WTC11 (cell line): ENCODE results near the gene ID2. TPM values are rescaled to one million over a fixed set of nuclear protein-coding genes. Genes with fewer than 3 reads are reported as not detected.
A peak's percentile ranks its signal among the peaks of the same experiment; 100 is the strongest.

Experiments used
- ATAC-seq: fragments of 200-7000 bp; cut with Tn5 transposase; 2 replicates; pipeline ENCODE4 v1.10.0; 2021; ENCODE audit warnings: mild to moderate bottlenecking, moderate library complexity
- CTCF ChIA-PET: fragments of 300-600 bp; sonication (Branson Sonifier 250); formaldehyde crosslinking; loops from one replicate; lab custom pipeline; 2021; ENCODE audit warnings: antibody characterized with exemption; lab: Charles Lee
- POLR2A ChIA-PET: fragments of 350-600 bp; sonication (Branson Sonifier 250); formaldehyde crosslinking; loops from one replicate; lab custom pipeline; 2021; ENCODE audit warnings: antibody characterized with exemption; lab: Charles Lee
- DNase-seq: peaks from one replicate; pipeline ENCODE4 v3.0.0; 2021; ENCODE audit warnings: low spot score
- H3K27ac Mint-ChIP-seq: 2 replicates; pipeline ENCODE4 v1.8.0; 2021; ENCODE audit warnings: mixed read lengths
- H3K27me3 Mint-ChIP-seq: 2 replicates; pipeline ENCODE4 v1.8.0; 2021; ENCODE audit warnings: low read depth, mild to moderate bottlenecking, moderate library complexity, mixed read lengths
- H3K36me3 Mint-ChIP-seq: 2 replicates; pipeline ENCODE4 v1.8.0; 2021; ENCODE audit warnings: mixed read lengths
- H3K4me1 Mint-ChIP-seq: 2 replicates; pipeline ENCODE4 v1.8.0; 2022; ENCODE audit warnings: mixed read lengths
- H3K4me3 Mint-ChIP-seq: 2 replicates; pipeline ENCODE4 v1.8.0; 2021; ENCODE audit warnings: mild to moderate bottlenecking, moderate library complexity, mixed read lengths
- H3K9me3 Mint-ChIP-seq: 2 replicates; pipeline ENCODE4 v1.8.0; 2021; ENCODE audit warnings: mixed read lengths
- ATF1 ChIP-seq: sonication (generic); formaldehyde crosslinking; IDR thresholded peaks from 2 replicates; pipeline ENCODE4 v1.8.1; 2023; ENCODE audit warnings: mild to moderate bottlenecking, moderate library complexity, missing genetic modification reagents
- OVOL2 ChIP-seq: fragments of 250-450 bp; sonication (Bioruptor Pico); IDR thresholded peaks from 2 replicates; pipeline ENCODE4 v1.9.0; 2021; ENCODE audit warnings: mild to moderate bottlenecking, borderline replicate concordance
- RORB ChIP-seq: fragments of 250-450 bp; sonication (Bioruptor Pico); IDR thresholded peaks from 2 replicates; pipeline ENCODE4 v1.9.0; 2021; ENCODE audit warnings: mild to moderate bottlenecking
- SP1 ChIP-seq: sonication (generic); formaldehyde crosslinking; conservative IDR thresholded peaks from 2 replicates; pipeline ENCODE4 v1.8.1; 2022; ENCODE audit warnings: missing genetic modification reagents
- ZNF396 ChIP-seq: fragments of 250-450 bp; sonication (Bioruptor Pico); IDR thresholded peaks from 2 replicates; pipeline ENCODE4 v1.8.0; 2021; ENCODE audit warnings: mild to moderate bottlenecking, moderate library complexity, borderline replicate concordance
- total RNA-seq: library from RNA; stranded (reverse); gene quantifications from 3 replicates; pipeline ENCODE4 v1.2.3, GENCODE V29; 2021
- TF ChIP-seq, protein P1 (sequence below): sonication (generic); formaldehyde crosslinking; conservative IDR thresholded peaks from 2 replicates; pipeline ENCODE4 v1.8.1; 2022; ENCODE audit warnings: mild to moderate bottlenecking, missing genetic modification reagents
- TF ChIP-seq, protein P2 (sequence below): fragments of 250-450 bp; sonication (Bioruptor Pico); IDR thresholded peaks from 2 replicates; pipeline ENCODE4 v1.9.0; 2021; ENCODE audit warnings: mild to moderate bottlenecking
- TF ChIP-seq, protein P3 (sequence below): fragments of 250-450 bp; sonication (Bioruptor Pico); conservative IDR thresholded peaks from 2 replicates; pipeline ENCODE4 v1.9.0; 2021; ENCODE audit warnings: mild to moderate bottlenecking
- TF ChIP-seq, protein P4 (sequence below): sonication (generic); formaldehyde crosslinking; IDR thresholded peaks from 2 replicates; pipeline ENCODE4 v1.8.1; 2023; ENCODE audit warnings: mild to moderate bottlenecking, missing genetic modification reagents, borderline replicate concordance
- TF ChIP-seq, protein P5 (sequence below): sonication (generic); formaldehyde crosslinking; IDR thresholded peaks from 2 replicates; pipeline ENCODE4 v1.8.1; 2023; ENCODE audit warnings: mild to moderate bottlenecking, missing genetic modification reagents
- TF ChIP-seq, protein P6 (sequence below): sonication (generic); formaldehyde crosslinking; IDR thresholded peaks from 2 replicates; pipeline ENCODE4 v1.8.1; 2022; ENCODE audit warnings: low read depth, mild to moderate bottlenecking, moderate library complexity, missing genetic modification reagents, borderline replicate concordance
- TF ChIP-seq, protein P7 (sequence below): sonication (generic); formaldehyde crosslinking; IDR thresholded peaks from 2 replicates; pipeline ENCODE4 v1.8.1; 2022; ENCODE audit warnings: mild to moderate bottlenecking, moderate library complexity, missing genetic modification reagents
- TF ChIP-seq, protein P8 (sequence below): sonication (generic); formaldehyde crosslinking; IDR thresholded peaks from 2 replicates; pipeline ENCODE4 v1.8.0; 2022; ENCODE audit warnings: mild to moderate bottlenecking, missing genetic modification reagents

Gene ID2
- total RNA-seq, 1 experiment from 2014 or later = 38.6 TPM

DNA sequence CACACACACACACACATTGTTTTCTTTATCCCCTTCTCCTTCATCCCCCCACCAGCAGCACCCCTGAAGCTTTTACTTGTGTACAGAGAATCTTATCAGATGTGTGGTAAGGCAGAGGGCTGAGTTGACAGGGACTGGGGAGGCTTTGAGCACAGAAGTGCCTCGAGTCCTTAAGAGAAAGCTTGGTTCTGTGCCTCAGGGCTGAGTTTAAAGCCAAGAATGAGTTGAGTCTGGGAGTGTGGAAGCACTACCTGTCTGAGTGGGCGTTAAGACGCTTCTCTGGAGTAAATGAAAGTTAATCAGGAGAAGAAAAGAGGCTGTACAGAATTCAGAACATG, 2.7 kb downstream of the ID2 start:
- peaks cover 30% of the 10 kb centered on the region for H3K27me3 Mint-ChIP-seq
- H3K9me3 Mint-ChIP-seq = no peaks in the 10 kb centered on the region
- ChIA-PET CTCF (interaction anchor here (0.6 to 1.6 kb wide), 4 partner anchors 9 to 1251 kb away, joined by 3 to 8 read pairs (median 6); no protein-coding TSS in a partner anchor), POLR2A (interaction anchor here (0.6 to 1.3 kb wide), 3 partner anchors 100 to 806 kb away, joined by 3 to 6 read pairs (median 3); no protein-coding TSS in a partner anchor)
- peak overlapping the region; percentile 94 for H3K4me3 Mint-ChIP-seq
- no peak for ATAC-seq
- TF ChIP-seq, protein P1, sequence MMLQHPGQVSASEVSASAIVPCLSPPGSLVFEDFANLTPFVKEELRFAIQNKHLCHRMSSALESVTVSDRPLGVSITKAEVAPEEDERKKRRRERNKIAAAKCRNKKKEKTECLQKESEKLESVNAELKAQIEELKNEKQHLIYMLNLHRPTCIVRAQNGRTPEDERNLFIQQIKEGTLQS (CRISPR knock-in tag) = no peak
- TF ChIP-seq SP1 = no peak
- TF ChIP-seq, protein P2, sequence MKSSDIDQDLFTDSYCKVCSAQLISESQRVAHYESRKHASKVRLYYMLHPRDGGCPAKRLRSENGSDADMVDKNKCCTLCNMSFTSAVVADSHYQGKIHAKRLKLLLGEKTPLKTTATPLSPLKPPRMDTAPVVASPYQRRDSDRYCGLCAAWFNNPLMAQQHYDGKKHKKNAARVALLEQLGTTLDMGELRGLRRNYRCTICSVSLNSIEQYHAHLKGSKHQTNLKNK (CRISPR knock-in tag) = peak; percentile 78; the same call in 1 of the 2 replicates
- TF ChIP-seq, protein P3, sequence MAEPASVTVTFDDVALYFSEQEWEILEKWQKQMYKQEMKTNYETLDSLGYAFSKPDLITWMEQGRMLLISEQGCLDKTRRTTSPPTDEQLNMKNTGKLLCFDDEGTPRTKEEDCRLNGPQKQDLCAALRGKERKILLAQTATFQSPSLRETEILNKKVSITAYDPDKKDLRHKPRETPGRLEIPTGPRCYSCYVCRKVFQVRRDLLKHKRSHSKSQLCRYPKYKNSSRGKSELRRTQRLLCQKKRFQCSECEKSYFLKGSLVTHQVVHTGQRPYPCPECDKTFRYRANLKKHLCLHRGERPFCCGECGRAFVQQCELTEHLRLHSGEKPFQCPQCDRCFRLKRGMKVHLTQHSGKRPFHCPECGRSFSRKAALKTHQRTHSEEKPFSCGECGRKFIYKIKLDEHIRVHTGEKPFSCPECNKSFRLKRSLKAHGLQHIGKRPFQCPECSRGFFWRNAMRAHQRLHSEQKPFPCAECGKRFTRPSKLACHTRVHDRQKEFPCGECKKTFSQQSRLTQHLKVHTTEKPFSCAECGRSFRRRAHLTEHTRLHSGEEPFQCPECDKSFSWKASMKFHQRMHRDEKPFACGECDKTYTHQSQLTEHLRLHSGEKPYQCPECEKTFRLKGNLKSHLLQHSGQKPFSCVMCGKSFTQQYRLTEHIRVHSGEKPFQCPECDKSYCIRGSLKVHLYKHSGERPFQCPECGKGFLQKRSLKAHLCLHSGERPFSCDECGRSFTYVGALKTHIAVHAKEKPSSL (CRISPR knock-in tag) = no peak
- TF ChIP-seq, protein P4, sequence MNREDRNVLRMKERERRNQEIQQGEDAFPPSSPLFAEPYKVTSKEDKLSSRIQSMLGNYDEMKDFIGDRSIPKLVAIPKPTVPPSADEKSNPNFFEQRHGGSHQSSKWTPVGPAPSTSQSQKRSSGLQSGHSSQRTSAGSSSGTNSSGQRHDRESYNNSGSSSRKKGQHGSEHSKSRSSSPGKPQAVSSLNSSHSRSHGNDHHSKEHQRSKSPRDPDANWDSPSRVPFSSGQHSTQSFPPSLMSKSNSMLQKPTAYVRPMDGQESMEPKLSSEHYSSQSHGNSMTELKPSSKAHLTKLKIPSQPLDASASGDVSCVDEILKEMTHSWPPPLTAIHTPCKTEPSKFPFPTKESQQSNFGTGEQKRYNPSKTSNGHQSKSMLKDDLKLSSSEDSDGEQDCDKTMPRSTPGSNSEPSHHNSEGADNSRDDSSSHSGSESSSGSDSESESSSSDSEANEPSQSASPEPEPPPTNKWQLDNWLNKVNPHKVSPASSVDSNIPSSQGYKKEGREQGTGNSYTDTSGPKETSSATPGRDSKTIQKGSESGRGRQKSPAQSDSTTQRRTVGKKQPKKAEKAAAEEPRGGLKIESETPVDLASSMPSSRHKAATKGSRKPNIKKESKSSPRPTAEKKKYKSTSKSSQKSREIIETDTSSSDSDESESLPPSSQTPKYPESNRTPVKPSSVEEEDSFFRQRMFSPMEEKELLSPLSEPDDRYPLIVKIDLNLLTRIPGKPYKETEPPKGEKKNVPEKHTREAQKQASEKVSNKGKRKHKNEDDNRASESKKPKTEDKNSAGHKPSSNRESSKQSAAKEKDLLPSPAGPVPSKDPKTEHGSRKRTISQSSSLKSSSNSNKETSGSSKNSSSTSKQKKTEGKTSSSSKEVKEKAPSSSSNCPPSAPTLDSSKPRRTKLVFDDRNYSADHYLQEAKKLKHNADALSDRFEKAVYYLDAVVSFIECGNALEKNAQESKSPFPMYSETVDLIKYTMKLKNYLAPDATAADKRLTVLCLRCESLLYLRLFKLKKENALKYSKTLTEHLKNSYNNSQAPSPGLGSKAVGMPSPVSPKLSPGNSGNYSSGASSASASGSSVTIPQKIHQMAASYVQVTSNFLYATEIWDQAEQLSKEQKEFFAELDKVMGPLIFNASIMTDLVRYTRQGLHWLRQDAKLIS = no peak
- TF ChIP-seq, protein P5, sequence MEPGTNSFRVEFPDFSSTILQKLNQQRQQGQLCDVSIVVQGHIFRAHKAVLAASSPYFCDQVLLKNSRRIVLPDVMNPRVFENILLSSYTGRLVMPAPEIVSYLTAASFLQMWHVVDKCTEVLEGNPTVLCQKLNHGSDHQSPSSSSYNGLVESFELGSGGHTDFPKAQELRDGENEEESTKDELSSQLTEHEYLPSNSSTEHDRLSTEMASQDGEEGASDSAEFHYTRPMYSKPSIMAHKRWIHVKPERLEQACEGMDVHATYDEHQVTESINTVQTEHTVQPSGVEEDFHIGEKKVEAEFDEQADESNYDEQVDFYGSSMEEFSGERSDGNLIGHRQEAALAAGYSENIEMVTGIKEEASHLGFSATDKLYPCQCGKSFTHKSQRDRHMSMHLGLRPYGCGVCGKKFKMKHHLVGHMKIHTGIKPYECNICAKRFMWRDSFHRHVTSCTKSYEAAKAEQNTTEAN (CRISPR knock-in tag) = no peak
- TF ChIP-seq, protein P6, sequence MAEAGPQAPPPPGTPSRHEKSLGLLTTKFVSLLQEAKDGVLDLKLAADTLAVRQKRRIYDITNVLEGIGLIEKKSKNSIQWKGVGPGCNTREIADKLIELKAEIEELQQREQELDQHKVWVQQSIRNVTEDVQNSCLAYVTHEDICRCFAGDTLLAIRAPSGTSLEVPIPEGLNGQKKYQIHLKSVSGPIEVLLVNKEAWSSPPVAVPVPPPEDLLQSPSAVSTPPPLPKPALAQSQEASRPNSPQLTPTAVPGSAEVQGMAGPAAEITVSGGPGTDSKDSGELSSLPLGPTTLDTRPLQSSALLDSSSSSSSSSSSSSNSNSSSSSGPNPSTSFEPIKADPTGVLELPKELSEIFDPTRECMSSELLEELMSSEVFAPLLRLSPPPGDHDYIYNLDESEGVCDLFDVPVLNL = no peak
- TF ChIP-seq, protein P7, sequence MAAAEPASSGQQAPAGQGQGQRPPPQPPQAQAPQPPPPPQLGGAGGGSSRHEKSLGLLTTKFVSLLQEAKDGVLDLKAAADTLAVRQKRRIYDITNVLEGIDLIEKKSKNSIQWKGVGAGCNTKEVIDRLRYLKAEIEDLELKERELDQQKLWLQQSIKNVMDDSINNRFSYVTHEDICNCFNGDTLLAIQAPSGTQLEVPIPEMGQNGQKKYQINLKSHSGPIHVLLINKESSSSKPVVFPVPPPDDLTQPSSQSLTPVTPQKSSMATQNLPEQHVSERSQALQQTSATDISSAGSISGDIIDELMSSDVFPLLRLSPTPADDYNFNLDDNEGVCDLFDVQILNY = no peak
- TF ChIP-seq RORB (CRISPR knock-in tag) = 0 out of 2 replicates have a peak, but pooled peaks have one; percentile 10
- H3K27ac Mint-ChIP-seq = no peak overlapping the region; the same call in 1 of the 2 replicates
- peaks cover 17% of the 10 kb centered on the region for H3K36me3 Mint-ChIP-seq
- DNase-seq = no peak
- H3K4me1 Mint-ChIP-seq = peaks cover 37% of the 10 kb centered on the region

DNA sequence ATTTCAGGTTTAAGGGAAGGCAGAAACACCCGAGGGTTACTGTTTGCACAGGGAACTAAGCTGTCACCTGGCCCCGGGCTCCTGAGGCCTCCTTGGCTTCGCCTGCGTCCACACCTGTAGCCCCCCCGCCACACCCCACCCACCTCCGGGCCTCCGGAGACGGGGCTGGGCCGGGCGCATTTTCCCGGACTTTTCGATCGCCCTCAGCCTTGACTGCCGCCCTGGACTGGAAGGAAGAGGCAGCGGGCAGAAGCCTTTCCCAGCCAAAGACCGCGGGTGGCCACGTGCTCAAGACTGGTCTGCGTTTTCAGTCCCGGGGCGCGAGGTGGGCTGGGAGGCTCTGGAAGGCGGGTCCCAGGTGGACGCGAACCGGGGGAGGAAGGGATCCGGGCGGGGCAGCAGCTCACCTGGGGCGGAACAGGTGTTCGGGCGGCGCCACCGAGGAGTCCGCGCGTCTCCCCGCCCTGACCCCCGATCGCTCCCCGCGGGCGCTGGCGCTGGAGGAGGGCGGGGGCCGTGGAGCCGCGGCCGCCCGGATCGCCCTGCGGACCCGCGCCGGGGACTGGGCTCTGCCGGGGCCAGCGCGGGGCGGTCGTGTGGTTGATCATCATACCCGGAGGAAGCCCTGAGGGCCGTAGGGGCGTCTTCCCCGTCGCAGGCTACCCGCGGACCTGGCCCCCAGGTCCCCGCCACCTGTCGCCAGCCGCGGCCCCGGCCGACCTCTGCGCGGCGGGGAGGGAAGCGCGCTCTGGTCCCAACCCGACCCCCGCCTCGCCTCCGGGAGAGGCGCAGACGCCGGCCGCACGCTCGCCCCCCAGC, 3.2 kb downstream of the ID2 start:
- ChIA-PET CTCF (interaction anchor here (0.6 to 1.6 kb wide), 4 partner anchors 8 to 1252 kb away, joined by 3 to 8 read pairs (median 6); no protein-coding TSS in a partner anchor), POLR2A (interaction anchor here (0.6 to 1.3 kb wide), 3 partner anchors 101 to 806 kb away, joined by 3 to 6 read pairs (median 3); no protein-coding TSS in a partner anchor)
- peak; percentile 72 for DNase-seq
- peaks cover 31% of the 10 kb centered on the region for H3K4me1 Mint-ChIP-seq
- peaks cover 17% of the 10 kb centered on the region for H3K36me3 Mint-ChIP-seq
- peak; percentile 6 for ATAC-seq
- peak overlapping the region; percentile 94 for H3K4me3 Mint-ChIP-seq
- peaks cover 24% of the 10 kb centered on the region for H3K27me3 Mint-ChIP-seq
- no peaks in the 10 kb centered on the region for H3K9me3 Mint-ChIP-seq
- no peak overlapping the region for H3K27ac Mint-ChIP-seq
- TF ChIP-seq, protein P1 (CRISPR knock-in tag) = no peak
- TF ChIP-seq, protein P8, sequence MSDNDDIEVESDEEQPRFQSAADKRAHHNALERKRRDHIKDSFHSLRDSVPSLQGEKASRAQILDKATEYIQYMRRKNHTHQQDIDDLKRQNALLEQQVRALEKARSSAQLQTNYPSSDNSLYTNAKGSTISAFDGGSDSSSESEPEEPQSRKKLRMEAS (CRISPR knock-in tag) = peak; percentile 96
- TF ChIP-seq, protein P3 (CRISPR knock-in tag) = no peak
- TF ChIP-seq ZNF396 = no peak
- TF ChIP-seq, protein P5 (CRISPR knock-in tag) = 0 out of 2 replicates have a peak, but pooled peaks have one; percentile 55
- no peak for TF ChIP-seq ATF1 (CRISPR knock-in tag)
- TF ChIP-seq, protein P6 = no peak
- no peak for TF ChIP-seq OVOL2 (CRISPR knock-in tag)
